Karpas-422 (cell line): Measurements from ENCODE around the gene CCAR1. TPM values are rescaled to one million over a fixed set of nuclear protein-coding genes. Genes with fewer than 3 reads are reported as not detected.
"Not testable (repeated sequence)": the region's sequence is repeated elsewhere in the genome, so short reads cannot be mapped to it uniquely, and the experiment has no call there.

ENCODE experiments used
- DNase-seq: peaks from one replicate; pipeline ENCODE4 v3.0.0-alpha.2; 2015
- H2AFZ ChIP-seq: fragments of 200-600 bp; sonication (generic); 2 replicates; pipeline ENCODE4 v1.6.1; 2014; ENCODE audit warnings: antibody characterized with exemption, low read length, mixed read lengths
- H3K27ac ChIP-seq: fragments of 200-600 bp; sonication (generic); 2 replicates; pipeline ENCODE4 v1.5.1; 2014; ENCODE audit warnings: mild to moderate bottlenecking, low read length, moderate library complexity
- H3K27me3 ChIP-seq: fragments of 200-600 bp; sonication (generic); 2 replicates; pipeline ENCODE4 v1.6.1; 2014; ENCODE audit warnings: low read length, mixed read lengths
- H3K36me3 ChIP-seq: fragments of 200-600 bp; sonication (generic); 2 replicates; pipeline ENCODE4 v1.6.1; 2014; ENCODE audit warnings: low read length, mixed read lengths; ENCODE audit not compliant: insufficient read depth
- H3K4me1 ChIP-seq: fragments of 200-600 bp; sonication (generic); 2 replicates; pipeline ENCODE4 v1.6.1; 2014; ENCODE audit warnings: mild to moderate bottlenecking, low read length, mixed read lengths
- H3K4me2 ChIP-seq: fragments of 200-600 bp; sonication (generic); 2 replicates; pipeline ENCODE4 v1.6.1; 2014; ENCODE audit warnings: low read length, low read depth, mild to moderate bottlenecking; ENCODE audit not compliant: poor library complexity, severe bottlenecking
- H3K4me3 ChIP-seq: fragments of 200-600 bp; sonication (generic); 2 replicates; pipeline ENCODE4 v1.5.1; 2014; ENCODE audit warnings: mild to moderate bottlenecking, antibody characterized with exemption, low read length, mixed read lengths
- H3K79me2 ChIP-seq: fragments of 200-600 bp; sonication (generic); 2 replicates; pipeline ENCODE4 v1.6.1; 2014; ENCODE audit warnings: mild to moderate bottlenecking, low read length, mixed read lengths
- H3K9ac ChIP-seq: fragments of 200-600 bp; sonication (generic); 2 replicates; pipeline ENCODE4 v1.6.0; 2014; ENCODE audit warnings: low read length
- H3K9me2 ChIP-seq: fragments of 200-600 bp; sonication (generic), shearing (Covaris generic); replicated peaks from 2 replicates; pipeline ENCODE4 v1.6.0; 2014; ENCODE audit warnings: mild to moderate bottlenecking, low read length, moderate library complexity; ENCODE audit not compliant: insufficient read depth
- H3K9me3 ChIP-seq: fragments of 300-700, 200-600 bp; sonication (generic); 2 replicates; pipeline ENCODE4 v1.6.1; 2014; ENCODE audit warnings: low read length, mixed read lengths
- H4K20me1 ChIP-seq: fragments of 200-600 bp; sonication (generic); 2 replicates; pipeline ENCODE4 v1.6.1; 2014; ENCODE audit warnings: mild to moderate bottlenecking, antibody characterized with exemption, low read length, low read depth; ENCODE audit not compliant: insufficient read depth
- small RNA-seq: library from RNA; depleted of rRNA; stranded (forward); fragments of <200 nt; gene quantifications from one replicate; pipeline ENCODE3, GENCODE V24; 2014
- total RNA-seq: library from RNA; depleted of rRNA; stranded (reverse); fragments of >200 nt; shearing (Covaris generic); gene quantifications from 2 replicates; pipeline ENCODE4 v1.2.3, GENCODE V29; 2014; ENCODE audit warnings: low replicate concordance; rRNA removed

CCAR1 gene
- total RNA-seq, 1 experiment from 2014 or later, result 102 TPM

GRCh38 chr10:68832601-68833000, 111.6 kb downstream of the CCAR1 start:
- Histone ChIP-seq H3K4me3 (no peak overlapping the region), H3K27me3 (no peaks in the 10 kb centered on the region), H3K27ac (no peak overlapping the region), H2AFZ (no peak overlapping the region), H3K9me2 (no peaks in the 10 kb centered on the region), H3K4me2 (no peak overlapping the region), H3K9me3 (no peaks in the 10 kb centered on the region), H3K79me2 (peaks cover 9% of the 10 kb centered on the region), H3K4me1 (peaks cover 8% of the 10 kb centered on the region), H3K36me3 (no peaks in the 10 kb centered on the region), H3K9ac (no peak overlapping the region), H4K20me1 (no peaks in the 10 kb centered on the region)
- no peak for DNase-seq

- H3K79me2 ChIP-seq, result peaks cover 2% of the 10 kb centered on the region; the same call in 1 of the 2 replicates
- H3K4me1 ChIP-seq, result no peaks in the 10 kb centered on the region
- no peaks in the 10 kb centered on the region for H3K9me2 ChIP-seq
- no peak overlapping the region for H3K4me2 ChIP-seq
- DNase-seq, result no peak
- no peaks in the 10 kb centered on the region for H3K9me3 ChIP-seq
- H3K27ac ChIP-seq, result no peak overlapping the region
- no peak overlapping the region for H3K4me3 ChIP-seq
- H2AFZ ChIP-seq, result no peak overlapping the region
- H3K36me3 ChIP-seq, result no peaks in the 10 kb centered on the region
- no peaks in the 10 kb centered on the region for H3K27me3 ChIP-seq
- no peak overlapping the region for H3K9ac ChIP-seq
- H4K20me1 ChIP-seq, result no peaks in the 10 kb centered on the region
These were observed 116.7 kb downstream of the CCAR1 start for GRCh38 chr10:68837626-68838322.

DNA sequence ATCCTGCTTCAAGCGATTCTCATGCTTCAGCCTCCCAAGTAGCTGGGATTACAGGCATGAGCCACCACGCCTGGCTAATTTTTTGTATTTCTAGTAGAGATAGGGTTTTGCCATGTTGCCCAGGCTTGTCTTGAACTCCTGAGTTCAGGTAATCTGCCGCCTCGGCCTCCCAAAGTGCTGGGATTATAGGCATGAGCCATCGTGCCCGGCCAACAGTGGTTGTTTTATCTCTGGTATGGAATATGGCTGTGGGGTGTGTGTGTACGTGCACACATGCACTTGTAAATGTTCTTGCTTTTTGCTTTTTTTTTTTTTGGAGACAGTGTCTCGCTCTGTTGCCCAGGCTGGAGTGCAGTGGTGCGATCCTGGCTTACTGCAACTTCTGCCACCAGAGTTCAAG, 119.6 kb downstream of the CCAR1 start:
- not testable (repeated sequence) for H3K4me1 ChIP-seq, H3K9ac ChIP-seq, H3K9me2 ChIP-seq, H2AFZ ChIP-seq, DNase-seq, H3K9me3 ChIP-seq, H3K79me2 ChIP-seq, H3K4me3 ChIP-seq, H3K4me2 ChIP-seq, H3K27me3 ChIP-seq, H3K36me3 ChIP-seq, H3K27ac ChIP-seq, H4K20me1 ChIP-seq

Small RNAs within 50 kb of the gene (small RNA-seq; reads per million reads assigned to genes)
- gene MIR1254-1 (not detected), gene RF00019 (not detected)

Other genes starting within 250 kb of the CCAR1 start
- gene DNA2, start 249.3 kb upstream of the CCAR1 start, total RNA-seq, result 11.5 and 27.7 TPM in 2 replicates
- 9.6 and 13.9 TPM in 2 replicates for gene SLC25A16, start 193.7 kb upstream of the CCAR1 start, total RNA-seq
- 2.2 and 5.4 TPM in 2 replicates for gene TET1, start 160.9 kb upstream of the CCAR1 start, total RNA-seq
- gene STOX1, start 106.3 kb downstream of the CCAR1 start, total RNA-seq, result 15.9 and 19.8 TPM in 2 replicates
- 48.3 and 61.1 TPM in 2 replicates for gene DDX50, start 180.1 kb downstream of the CCAR1 start, total RNA-seq
- 87.0 and 89.8 TPM in 2 replicates for gene DDX21, start 234.9 kb downstream of the CCAR1 start, total RNA-seq